Measurements from ENCODE around the gene SLC39A10. TPM values are rescaled to one million over a fixed set of nuclear protein-coding genes. Genes with fewer than 3 reads are reported as not detected.
A peak's percentile ranks its signal among the peaks of the same experiment; 100 is the strongest.

Gene SLC39A10
- total RNA-seq, 1 experiment from 2014 or later: 167 TPM

DNA sequence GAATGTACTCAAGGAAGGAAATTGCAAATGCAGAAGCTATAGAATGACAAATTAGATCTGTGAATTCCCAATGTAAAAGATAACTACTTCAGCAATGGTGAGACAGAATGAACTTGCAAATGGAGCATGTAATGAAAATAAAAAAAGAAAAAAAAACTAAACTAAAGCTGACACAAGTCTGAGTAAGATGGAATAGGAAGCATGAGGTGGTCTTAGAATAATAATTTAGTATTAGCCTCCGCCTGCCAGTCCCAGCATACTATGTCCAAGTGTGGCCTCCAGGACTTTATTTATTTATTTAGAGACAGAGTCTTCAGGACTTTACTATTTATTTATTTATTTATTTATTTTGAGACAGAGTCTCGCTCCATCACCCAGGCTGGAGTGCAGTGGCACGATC, 37.4 kb upstream of the SLC39A10 start (continued):
- TF ChIP-seq PRRX2 (CRISPR knock-in tag; IDR thresholded peaks at IDR 0.05) (no peak), RORB (CRISPR knock-in tag; IDR thresholded peaks at IDR 0.05) (no peak)

DNA sequence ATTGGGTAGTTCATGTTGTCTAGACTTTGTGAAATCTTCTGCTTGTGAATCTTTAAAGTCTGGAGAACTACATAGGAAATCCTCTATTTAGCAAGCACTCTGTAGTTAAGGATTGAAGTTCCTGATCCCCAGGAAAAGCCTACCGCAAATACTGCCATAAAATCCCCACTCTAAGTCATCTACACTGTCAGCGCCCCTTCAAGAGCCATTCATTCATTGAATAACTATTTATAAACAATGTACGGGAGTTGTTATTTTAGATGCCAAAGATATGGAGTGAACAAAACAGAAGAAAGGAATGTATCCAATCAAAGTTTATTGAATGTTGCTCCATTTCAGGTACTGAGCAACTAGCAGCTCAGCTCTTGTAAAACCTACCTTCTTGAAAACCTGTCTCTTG, 36.5 kb upstream of the SLC39A10 start:
- Mint-ChIP-seq H3K9me3 (peaks cover 3% of the 10 kb centered on the region; the same call in 1 of the 2 replicates), H3K4me3 (no peak overlapping the region), H3K4me1 (peaks cover 31% of the 10 kb centered on the region), H3K36me3 (peaks cover 10% of the 10 kb centered on the region), H3K27me3 (ENCODE audit: low read depth) (no peaks in the 10 kb centered on the region), H3K27ac (peak overlapping the region; percentile 39; the same call in 1 of the 2 replicates)
- ATAC-seq (no peak), DNase-seq (ENCODE audit: low spot score) (no peak)
- TF ChIP-seq, protein P1, sequence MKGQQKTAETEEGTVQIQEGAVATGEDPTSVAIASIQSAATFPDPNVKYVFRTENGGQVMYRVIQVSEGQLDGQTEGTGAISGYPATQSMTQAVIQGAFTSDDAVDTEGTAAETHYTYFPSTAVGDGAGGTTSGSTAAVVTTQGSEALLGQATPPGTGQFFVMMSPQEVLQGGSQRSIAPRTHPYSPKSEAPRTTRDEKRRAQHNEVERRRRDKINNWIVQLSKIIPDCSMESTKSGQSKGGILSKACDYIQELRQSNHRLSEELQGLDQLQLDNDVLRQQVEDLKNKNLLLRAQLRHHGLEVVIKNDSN (CRISPR knock-in tag; IDR thresholded peaks at IDR 0.05): no peak
- TF ChIP-seq MXD4 (CRISPR knock-in tag; IDR thresholded peaks at IDR 0.05; ENCODE audit: borderline replicate concordance): no peak
- TF ChIP-seq, protein P2, sequence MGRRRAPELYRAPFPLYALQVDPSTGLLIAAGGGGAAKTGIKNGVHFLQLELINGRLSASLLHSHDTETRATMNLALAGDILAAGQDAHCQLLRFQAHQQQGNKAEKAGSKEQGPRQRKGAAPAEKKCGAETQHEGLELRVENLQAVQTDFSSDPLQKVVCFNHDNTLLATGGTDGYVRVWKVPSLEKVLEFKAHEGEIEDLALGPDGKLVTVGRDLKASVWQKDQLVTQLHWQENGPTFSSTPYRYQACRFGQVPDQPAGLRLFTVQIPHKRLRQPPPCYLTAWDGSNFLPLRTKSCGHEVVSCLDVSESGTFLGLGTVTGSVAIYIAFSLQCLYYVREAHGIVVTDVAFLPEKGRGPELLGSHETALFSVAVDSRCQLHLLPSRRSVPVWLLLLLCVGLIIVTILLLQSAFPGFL (CRISPR knock-in tag; IDR thresholded peaks at IDR 0.05; ENCODE audit: borderline replicate concordance): no peak
- TF ChIP-seq, protein P3, sequence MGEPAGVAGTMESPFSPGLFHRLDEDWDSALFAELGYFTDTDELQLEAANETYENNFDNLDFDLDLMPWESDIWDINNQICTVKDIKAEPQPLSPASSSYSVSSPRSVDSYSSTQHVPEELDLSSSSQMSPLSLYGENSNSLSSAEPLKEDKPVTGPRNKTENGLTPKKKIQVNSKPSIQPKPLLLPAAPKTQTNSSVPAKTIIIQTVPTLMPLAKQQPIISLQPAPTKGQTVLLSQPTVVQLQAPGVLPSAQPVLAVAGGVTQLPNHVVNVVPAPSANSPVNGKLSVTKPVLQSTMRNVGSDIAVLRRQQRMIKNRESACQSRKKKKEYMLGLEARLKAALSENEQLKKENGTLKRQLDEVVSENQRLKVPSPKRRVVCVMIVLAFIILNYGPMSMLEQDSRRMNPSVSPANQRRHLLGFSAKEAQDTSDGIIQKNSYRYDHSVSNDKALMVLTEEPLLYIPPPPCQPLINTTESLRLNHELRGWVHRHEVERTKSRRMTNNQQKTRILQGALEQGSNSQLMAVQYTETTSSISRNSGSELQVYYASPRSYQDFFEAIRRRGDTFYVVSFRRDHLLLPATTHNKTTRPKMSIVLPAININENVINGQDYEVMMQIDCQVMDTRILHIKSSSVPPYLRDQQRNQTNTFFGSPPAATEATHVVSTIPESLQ (CRISPR knock-in tag; IDR thresholded peaks at IDR 0.05): no peak
- TF ChIP-seq, protein P4, sequence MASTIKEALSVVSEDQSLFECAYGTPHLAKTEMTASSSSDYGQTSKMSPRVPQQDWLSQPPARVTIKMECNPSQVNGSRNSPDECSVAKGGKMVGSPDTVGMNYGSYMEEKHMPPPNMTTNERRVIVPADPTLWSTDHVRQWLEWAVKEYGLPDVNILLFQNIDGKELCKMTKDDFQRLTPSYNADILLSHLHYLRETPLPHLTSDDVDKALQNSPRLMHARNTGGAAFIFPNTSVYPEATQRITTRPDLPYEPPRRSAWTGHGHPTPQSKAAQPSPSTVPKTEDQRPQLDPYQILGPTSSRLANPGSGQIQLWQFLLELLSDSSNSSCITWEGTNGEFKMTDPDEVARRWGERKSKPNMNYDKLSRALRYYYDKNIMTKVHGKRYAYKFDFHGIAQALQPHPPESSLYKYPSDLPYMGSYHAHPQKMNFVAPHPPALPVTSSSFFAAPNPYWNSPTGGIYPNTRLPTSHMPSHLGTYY (CRISPR knock-in tag; IDR thresholded peaks at IDR 0.05): no peak
- ChIA-PET POLR2A (no interaction called here), CTCF (no interaction called here)

DNA sequence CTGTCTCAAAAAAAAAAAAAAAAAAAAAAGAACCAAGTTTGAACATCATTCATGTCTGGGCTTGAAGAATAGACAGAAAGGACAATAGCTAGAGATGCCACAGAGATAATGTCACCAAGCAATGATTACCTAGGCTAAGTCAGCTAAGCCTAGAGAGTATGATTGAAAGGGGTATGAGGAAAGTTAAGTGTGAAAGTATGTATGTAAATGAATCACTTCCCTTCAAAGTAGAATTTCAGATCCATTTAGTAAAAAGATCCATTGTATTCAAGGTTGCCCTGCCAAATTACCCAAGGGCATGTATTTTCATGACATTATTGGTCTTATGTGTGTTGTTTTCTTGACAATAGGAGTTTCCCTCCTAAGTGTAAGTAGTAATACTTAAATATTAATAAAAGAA, 34.1 kb upstream of the SLC39A10 start:
- CTCF ChIA-PET: no interaction called here
- POLR2A ChIA-PET: interaction anchor here (0.7 kb wide), 1 partner anchor 408 kb away, joined by 5 read pairs; no protein-coding TSS in a partner anchor
- no peak for TF ChIP-seq NFE2L1 (CRISPR knock-in tag; IDR thresholded peaks at IDR 0.05)
- TF ChIP-seq, protein P5, sequence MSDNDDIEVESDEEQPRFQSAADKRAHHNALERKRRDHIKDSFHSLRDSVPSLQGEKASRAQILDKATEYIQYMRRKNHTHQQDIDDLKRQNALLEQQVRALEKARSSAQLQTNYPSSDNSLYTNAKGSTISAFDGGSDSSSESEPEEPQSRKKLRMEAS (CRISPR knock-in tag; IDR thresholded peaks at IDR 0.05): no peak
- no peak for TF ChIP-seq GRHL2 (CRISPR knock-in tag; IDR thresholded peaks at IDR 0.05; ENCODE audit: insufficient replicate concordance, severe bottlenecking)
- TF ChIP-seq SMAD4 (CRISPR knock-in tag; IDR thresholded peaks at IDR 0.05): no peak
- TF ChIP-seq ZBTB21 (CRISPR knock-in tag; IDR thresholded peaks at IDR 0.05; ENCODE audit: borderline replicate concordance): no peak
- TF ChIP-seq, protein P6, sequence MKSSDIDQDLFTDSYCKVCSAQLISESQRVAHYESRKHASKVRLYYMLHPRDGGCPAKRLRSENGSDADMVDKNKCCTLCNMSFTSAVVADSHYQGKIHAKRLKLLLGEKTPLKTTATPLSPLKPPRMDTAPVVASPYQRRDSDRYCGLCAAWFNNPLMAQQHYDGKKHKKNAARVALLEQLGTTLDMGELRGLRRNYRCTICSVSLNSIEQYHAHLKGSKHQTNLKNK (CRISPR knock-in tag; IDR thresholded peaks at IDR 0.05): no peak
- TF ChIP-seq, protein P7, sequence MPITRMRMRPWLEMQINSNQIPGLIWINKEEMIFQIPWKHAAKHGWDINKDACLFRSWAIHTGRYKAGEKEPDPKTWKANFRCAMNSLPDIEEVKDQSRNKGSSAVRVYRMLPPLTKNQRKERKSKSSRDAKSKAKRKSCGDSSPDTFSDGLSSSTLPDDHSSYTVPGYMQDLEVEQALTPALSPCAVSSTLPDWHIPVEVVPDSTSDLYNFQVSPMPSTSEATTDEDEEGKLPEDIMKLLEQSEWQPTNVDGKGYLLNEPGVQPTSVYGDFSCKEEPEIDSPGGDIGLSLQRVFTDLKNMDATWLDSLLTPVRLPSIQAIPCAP (CRISPR knock-in tag; IDR thresholded peaks at IDR 0.05): no peak
- no peak for TF ChIP-seq TP53 (CRISPR knock-in tag; IDR thresholded peaks at IDR 0.05)
- TF ChIP-seq, protein P8, sequence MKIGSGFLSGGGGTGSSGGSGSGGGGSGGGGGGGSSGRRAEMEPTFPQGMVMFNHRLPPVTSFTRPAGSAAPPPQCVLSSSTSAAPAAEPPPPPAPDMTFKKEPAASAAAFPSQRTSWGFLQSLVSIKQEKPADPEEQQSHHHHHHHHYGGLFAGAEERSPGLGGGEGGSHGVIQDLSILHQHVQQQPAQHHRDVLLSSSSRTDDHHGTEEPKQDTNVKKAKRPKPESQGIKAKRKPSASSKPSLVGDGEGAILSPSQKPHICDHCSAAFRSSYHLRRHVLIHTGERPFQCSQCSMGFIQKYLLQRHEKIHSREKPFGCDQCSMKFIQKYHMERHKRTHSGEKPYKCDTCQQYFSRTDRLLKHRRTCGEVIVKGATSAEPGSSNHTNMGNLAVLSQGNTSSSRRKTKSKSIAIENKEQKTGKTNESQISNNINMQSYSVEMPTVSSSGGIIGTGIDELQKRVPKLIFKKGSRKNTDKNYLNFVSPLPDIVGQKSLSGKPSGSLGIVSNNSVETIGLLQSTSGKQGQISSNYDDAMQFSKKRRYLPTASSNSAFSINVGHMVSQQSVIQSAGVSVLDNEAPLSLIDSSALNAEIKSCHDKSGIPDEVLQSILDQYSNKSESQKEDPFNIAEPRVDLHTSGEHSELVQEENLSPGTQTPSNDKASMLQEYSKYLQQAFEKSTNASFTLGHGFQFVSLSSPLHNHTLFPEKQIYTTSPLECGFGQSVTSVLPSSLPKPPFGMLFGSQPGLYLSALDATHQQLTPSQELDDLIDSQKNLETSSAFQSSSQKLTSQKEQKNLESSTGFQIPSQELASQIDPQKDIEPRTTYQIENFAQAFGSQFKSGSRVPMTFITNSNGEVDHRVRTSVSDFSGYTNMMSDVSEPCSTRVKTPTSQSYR (CRISPR knock-in tag; IDR thresholded peaks at IDR 0.05): no peak
- TF ChIP-seq TEAD4 (CRISPR knock-in tag; IDR thresholded peaks at IDR 0.05): no peak
- TF ChIP-seq, protein P9, sequence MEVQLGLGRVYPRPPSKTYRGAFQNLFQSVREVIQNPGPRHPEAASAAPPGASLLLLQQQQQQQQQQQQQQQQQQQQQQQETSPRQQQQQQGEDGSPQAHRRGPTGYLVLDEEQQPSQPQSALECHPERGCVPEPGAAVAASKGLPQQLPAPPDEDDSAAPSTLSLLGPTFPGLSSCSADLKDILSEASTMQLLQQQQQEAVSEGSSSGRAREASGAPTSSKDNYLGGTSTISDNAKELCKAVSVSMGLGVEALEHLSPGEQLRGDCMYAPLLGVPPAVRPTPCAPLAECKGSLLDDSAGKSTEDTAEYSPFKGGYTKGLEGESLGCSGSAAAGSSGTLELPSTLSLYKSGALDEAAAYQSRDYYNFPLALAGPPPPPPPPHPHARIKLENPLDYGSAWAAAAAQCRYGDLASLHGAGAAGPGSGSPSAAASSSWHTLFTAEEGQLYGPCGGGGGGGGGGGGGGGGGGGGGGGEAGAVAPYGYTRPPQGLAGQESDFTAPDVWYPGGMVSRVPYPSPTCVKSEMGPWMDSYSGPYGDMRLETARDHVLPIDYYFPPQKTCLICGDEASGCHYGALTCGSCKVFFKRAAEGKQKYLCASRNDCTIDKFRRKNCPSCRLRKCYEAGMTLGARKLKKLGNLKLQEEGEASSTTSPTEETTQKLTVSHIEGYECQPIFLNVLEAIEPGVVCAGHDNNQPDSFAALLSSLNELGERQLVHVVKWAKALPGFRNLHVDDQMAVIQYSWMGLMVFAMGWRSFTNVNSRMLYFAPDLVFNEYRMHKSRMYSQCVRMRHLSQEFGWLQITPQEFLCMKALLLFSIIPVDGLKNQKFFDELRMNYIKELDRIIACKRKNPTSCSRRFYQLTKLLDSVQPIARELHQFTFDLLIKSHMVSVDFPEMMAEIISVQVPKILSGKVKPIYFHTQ (CRISPR knock-in tag; IDR thresholded peaks at IDR 0.05): no peak
- TF ChIP-seq, protein P10, sequence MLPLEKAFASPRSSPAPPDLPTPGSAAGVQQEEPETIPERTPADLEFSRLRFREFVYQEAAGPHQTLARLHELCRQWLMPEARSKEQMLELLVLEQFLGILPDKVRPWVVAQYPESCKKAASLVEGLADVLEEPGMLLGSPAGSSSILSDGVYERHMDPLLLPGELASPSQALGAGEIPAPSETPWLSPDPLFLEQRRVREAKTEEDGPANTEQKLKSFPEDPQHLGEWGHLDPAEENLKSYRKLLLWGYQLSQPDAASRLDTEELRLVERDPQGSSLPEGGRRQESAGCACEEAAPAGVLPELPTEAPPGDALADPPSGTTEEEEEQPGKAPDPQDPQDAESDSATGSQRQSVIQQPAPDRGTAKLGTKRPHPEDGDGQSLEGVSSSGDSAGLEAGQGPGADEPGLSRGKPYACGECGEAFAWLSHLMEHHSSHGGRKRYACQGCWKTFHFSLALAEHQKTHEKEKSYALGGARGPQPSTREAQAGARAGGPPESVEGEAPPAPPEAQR (CRISPR knock-in tag; IDR thresholded peaks at IDR 0.05): no peak

More for the DNA sequence above, 34.1 kb upstream of the SLC39A10 start:
- ATAC-seq: no peak
- no peak for DNase-seq (ENCODE audit: low spot score)
- Mint-ChIP-seq H3K27ac (peak overlapping the region; percentile 21; the same call in 1 of the 2 replicates), H3K9me3 (no peaks in the 10 kb centered on the region), H3K4me3 (no peak overlapping the region), H3K27me3 (ENCODE audit: low read depth) (no peaks in the 10 kb centered on the region), H3K36me3 (peaks cover 3% of the 10 kb centered on the region; the same call in 1 of the 2 replicates), H3K4me1 (peaks cover 31% of the 10 kb centered on the region)
